ENCODE measurements around the gene AGT.

The AGT gene

DNA sequence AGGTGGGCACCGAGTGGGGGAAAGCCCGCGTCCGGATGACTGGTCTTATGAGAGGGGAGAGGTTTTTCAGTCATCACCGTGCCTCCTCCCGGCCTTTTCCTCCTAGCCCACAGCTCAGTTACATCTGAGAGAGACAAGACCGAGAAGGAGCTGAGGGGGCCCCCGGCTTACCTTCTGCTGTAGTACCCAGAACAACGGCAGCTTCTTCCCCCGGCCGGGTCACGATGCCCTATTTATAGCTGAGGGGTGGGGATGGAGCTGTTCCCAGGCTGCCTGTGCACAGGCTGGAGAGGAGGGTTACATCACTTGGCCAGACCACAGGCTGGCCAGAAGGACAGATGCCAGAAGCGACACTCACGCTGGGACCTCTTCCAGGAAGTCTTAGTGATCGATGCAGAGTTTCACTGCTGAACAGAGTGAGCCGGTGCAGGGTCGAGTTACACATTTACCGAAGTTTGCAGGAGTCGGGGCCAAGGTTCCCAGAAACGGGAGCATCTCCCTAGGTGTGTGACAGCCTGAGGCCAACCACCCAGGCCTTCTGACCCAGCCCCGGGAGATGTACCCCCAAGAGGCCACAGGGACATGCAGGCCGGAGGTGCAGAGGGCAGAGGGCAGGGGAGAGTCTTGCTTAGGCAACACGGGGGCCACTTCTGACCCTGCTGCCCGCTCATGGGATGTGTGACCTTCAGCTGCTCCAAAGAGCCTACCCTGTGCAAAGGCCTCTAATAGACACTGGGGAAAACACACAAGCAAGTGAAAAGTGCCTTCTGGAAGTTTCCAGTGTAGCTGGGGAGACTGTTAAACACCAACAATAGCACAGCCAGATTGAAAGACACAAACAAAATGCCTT lies at the start of gene AGT:
Gene AGT (minus strand): TSS at position 208 of the 850 bp plus-strand sequence. CDS start 3,299 bp downstream, outside the sequence.
- DNase-seq (ENCODE audit: low read depth), result no peak

DNA sequence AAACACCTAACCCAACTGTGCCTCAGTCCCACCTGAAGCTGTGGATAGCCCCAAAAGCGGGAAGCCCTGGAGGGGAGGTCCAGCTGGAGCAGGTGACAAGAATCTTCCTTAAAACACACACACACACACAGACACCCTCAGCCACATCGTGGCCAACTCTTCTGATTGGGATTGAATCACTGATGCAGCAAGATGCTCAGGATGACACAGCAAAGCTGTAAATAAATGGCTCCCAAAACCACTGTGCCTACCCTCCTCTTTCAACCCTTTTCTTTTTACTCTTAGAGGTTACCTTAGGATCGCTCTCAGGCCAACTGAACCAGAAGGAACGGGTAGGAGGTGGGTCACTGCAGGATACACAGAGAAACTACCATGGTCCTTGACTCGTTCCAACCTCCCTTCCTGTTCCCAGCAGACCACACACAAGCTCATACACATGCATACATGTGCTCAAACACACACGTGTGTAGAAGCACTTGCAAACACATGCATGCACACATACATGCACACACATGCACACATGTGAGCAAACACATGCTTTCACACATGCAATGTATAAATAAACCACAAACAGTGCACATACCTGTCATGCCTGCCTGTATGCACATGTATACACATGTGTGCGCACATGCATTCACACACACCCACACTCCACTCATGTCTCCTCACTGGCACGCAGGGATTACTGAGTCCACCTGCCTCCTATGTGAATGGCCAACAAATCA lies 47.7 kb upstream of the AGT start:
- no peak for DNase-seq (ENCODE audit: low read depth)

DNA sequence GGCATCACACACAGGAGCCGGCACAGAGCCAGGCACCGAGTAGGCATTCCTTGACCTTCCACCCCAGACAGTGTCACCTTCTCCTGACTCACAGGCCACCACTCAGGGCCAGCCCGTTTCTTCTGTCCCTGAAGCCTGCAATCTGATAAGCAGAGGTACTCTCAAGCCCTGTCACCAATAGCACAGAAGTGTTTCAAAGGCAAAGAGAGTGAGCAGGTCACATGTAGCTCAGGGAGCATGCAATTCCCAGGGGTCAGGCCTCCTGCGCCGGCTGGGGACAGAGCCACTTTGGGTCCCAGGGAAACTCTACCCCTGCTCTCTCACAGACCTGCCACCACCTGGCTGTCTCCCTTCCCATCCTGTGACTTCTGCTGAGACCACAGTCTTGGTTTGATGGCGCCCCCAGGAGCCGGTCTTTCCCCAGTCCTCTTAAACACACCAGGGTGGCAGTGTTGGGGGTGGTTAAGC lies 46.5 kb upstream of the AGT start:
- DNase-seq (ENCODE audit: low read depth), result no peak

DNA sequence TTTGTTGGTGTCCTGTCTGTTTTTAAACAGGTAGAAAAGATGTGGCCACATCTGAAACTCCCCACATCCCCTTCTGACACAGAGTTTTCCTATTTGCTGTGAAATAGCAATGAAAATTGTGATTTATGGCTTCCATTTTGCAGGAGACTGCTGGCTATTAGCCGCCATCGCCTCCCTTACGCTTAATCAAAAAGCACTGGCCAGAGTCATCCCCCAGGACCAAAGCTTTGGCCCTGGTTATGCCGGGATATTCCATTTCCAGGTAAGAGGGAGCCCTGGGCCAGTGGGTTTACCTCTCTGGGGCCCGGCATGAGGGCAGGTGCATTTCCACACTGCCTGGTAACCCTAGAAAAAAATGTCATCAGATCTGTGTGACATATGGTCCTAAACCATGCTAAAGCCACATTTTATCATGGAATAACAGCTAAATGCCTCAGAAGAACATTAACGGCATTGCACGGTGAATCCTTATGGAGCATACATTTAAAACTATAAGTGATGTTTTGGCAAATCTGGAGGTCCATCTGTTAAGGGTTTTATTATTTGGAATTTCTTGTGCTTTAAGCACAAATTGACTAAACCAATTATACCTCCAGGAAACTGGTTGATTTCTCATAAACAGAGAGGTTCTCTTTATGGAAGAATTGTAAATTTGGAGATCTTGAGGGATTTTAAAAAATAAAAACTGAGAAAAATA lies 45.6 kb upstream of the AGT start:
- no peak for DNase-seq (ENCODE audit: low read depth)

DNA sequence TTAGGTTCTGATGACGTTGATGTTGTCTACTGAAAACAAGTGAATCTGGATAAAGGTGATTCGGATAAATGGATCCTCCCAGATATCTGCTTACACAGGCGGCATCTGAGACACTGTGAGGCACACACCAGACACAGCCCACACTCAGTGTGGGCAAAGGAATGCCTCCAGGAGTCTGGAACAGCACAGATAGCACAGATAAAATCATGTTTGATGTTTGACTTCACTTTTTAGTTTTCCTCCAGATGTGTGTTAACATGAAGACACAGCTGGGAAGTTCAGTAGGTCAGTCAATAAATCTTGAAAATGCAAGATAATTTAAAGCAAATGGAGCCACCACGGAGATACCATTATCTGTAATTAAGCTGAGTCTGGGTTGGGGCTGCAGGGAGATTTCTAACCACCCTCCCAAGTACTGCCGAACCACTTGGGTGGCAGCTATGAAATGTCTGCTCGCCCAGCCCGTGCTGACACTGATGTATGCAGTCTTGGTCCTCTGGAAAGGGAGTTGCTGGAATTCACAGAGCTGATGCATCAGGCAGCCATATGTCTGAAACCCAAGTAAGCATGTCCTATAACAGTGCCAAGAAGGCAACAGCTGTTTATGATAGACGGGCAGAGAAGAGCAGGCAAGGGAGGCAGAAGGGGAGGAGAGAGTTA lies 44.9 kb upstream of the AGT start:
- DNase-seq (ENCODE audit: low read depth), result no peak

DNA sequence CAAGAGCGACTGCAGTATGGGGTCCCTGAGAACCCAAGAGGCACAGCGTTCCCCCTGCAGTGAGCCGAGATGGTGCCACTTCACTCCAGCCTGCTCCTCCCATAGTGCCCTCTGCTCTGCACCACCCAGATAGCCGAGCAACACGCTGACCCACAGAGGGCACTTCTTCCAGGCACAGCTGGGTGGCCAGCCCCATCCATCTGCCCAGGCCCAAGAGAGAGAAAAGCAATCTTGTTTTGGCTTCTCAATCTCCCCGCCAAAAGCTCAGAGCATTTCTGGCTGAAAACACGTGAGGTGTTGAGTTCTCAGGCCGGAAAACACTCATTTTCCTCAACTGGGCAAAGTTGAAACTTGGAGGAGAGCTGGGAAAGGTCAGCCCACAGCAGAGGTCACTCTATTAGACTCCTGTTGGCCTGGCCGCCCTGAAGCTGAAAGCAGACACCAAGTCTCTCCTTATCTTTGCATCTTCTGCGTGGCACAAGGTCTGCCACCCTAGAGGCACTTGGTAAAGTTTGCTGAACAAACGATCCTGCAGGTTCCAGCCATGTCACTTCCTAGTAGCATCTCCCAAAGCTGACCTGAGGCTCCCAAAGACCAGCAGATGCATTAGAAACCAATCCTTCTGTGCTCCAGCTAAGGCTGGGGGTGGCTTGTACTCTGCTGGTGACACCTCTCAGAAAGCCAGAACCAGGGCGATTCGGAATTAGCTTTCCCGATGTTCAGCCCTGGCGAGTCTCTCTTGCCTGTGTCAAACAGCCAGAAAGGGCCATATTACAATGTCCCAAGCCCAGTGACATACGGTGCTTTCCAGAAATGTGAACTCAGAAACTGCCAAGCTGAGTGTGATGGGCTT lies 44.2 kb upstream of the AGT start:
- DNase-seq (ENCODE audit: low read depth), result no peak

DNA sequence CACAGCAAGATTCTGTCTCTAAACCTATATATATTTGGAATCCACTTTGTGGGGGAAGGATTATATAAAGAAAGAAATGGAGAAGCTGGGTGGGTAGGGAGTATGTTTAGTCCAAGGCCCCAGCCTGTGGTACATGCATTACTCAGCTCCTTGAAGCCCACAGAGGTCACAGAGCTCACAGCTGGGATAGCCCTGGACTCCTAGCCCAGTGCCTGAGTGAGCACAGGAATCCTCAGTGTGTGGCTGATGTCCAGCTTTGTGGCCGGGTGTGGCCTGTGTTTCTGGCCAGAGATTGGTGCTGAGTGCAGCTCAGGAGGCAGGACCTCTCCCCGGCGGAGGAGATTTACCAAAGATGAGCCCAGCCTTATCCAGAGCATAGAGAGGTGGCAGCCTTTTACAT lies 40.9 kb upstream of the AGT start:
- DNase-seq (ENCODE audit: low read depth), result no peak

DNA sequence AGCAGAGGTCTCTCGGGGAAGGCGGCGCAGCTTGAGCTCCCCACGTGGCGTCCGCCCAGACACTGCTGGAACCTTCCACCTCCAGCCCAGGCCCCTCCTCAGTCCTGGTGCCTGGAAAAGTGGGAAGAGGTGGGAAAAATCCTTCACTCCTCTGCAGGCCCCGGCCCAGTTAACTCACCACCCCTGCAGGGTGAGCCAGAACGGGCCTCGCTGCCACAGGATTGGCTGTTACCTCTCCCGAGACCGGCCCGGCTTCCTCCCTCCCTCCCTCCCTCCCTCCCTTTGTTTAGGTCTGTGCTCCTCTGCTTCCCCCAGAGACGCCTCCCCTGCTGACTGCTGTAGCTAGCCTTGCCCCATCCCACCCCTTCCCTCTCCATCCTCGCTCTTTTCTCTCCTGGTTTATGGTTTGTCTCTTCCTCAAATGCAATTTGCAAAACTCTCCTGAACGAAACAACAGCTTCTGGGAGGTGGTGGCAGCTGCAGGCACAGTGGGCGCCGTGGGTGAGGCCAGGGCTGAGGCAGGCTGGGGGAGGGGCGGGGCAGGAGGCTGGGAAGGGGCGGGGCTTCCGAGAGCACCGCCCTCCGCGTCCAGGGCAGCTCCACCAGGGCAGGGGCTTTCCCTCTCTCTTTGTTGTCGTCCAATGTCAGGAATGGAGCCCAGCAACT lies 39.8 kb upstream of the AGT start:
- DNase-seq (ENCODE audit: low read depth), result peak; percentile 6

DNA sequence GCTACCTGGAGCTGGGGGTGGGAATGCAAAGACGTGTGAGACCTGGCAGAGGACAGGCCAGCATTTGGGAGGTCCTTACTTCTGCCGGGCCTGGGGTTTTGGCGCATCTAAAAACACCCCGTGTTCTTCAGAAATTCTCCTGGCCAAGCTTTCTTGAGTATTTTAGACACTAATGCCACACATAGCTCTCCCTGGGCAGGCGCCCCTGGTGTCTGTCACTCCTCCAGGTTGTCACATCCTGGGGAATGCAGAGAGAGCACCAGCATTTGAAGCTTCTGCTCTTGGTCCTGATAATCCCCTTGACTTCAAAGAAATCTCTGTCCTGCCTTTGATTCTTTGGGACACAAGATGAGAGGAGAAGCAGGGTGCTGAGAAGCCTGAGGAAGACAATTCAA lies 39.3 kb upstream of the AGT start:
- no peak for DNase-seq (ENCODE audit: low read depth)

DNA sequence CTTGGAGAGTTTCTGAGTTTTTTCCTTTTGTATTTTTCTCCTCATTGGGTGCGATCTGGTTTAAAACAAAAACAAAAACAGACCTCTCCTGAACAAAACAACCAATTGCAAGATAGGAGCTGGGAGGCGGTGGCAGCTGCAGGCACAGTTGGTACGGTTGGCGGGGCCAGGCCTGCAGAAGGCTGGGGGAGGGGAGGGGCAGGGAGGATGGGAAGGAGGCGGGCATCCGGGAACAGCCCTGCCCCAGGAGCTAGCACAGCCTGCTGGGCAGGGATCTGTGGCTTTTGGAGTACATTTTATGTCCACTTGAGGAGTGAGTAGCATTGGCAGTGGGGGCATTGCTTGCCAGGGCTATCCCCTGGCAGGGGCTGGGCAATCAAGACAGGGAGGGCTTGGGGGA lies 38.5 kb upstream of the AGT start:
- no peak for DNase-seq (ENCODE audit: low read depth)

DNA sequence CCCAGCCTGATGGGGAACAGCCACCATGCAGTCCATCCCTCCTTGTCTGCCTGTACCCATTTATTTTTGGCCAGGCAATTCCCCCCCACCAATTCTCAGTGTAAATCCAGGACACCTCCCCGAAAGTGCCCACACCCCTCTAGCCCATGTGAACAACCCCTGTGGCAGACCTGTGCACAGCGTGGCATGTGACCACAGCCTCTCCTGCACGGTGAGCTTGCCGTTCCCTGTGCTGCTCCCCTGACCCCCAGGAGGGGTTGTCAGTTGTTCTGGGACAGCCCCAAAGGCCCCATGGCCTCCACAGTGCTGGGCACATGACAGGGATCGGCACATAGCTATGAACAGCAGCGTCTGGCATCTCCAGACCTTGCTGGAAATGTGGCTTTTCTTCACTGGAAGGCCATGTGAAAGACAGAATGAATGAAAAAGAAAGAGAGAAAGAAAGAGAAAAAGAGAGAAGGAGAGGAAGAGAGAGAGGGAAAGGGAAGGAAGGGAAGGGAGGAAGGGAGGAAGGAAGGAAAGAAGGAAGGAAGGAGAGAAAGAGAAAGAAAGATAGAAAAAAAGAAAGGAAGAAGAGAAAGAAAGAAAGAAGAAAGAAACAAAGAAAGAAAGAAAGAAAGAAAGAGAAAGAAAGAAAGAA lies 37.2 kb upstream of the AGT start:
- no peak for DNase-seq (ENCODE audit: low read depth)

DNA sequence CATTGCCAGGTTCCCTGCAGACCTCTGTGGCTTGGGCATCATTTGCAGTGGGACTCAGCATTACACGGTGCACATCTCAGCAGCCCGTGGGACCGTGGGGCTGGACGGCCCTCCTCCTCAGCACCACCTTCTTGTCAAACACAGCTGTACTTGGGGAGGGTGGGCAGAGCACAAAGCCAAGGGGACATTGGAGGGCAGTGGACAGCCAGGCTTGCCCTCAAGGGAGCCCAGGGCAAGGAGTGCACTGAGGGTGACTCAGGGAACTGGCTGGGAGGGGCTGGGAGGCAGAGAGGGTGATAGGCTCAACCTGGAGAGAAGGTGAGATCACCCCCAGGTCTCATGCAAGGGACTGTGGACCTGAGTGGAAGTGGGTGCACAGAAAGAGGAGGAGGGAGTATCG lies 36.7 kb upstream of the AGT start:
- DNase-seq (ENCODE audit: low read depth), result no peak

DNA sequence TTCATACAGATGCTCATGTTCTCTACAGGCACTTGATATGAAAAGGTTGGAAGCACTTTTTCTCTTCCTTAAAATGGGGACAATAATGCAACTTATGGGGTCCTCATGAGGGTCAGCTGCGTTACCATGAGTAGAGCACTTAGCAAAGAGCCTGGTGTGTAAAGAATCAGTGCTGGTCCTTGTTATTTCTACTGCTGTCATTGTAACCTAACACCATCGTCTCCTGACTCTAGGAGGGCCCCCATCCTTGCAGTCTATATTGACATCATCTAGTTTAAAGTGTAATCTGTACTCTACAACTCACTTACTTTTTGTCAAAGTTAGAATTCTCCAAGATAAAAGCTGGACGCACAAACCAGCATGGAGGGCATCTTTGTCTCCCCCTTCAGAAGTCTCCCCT lies 35.7 kb upstream of the AGT start:
- DNase-seq (ENCODE audit: low read depth), result no peak

DNA sequence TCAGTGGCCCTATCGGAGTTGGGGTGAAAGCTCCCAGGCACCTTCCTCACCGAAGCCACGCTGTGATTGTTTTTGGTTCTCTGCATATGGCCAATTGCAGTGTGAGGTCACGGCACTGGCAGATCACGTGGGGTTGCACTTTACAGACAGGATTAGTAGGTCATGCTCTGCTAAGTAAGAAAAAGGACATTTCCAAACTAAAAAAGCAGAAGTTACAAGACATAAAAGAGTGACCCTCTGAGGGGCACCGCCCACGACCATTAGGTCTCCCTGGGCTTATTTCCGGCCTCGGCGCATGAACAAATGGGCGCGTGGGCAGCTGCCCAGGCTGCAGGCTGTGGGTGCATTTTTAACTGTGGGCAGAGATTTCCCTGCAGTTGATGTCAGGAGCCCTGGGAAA lies 35.2 kb upstream of the AGT start:
- DNase-seq (ENCODE audit: low read depth), result no peak

DNA sequence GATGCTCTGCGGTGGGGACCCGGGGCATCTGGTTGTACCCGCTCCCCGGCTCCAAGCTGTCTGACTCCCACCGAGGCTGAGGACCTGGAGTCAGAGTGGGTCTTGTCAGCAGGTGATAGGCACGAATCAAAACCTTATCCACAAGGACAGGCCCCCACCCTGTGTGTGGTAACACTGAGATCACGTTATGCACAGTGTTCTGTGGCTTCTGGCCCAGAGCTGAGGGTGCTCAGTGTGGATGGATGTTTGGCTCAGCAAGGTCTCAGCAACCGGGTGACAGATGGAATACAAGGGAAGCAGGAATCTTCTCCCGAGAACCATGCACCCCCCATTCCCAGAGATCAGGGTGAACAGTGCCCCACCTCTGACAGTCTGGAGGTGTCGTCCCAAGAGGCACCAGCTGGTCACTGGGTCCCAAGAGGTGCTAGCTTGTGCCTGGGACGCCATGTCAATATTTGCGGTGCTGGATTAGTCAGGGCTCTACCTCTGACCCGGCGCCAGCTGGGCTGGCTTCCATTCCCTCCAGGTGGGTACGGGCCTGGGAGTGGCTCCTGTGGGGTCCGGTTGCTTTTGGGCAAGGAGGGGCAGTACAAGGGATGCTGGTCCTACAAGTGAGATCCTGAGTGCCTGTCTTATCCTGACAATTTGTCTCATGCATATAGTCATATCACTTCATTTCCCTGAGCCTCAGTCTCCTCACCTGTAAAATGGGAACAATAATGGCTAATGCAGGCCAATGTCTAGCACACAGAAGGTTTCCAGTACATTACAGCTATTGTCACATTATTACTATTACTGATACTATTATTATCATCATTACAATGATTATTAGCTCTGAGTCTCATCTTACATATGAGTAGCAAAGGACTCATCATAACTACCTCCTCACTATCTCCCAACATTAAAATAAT lies 34.2 kb upstream of the AGT start:
- DNase-seq (ENCODE audit: low read depth), result no peak

DNA sequence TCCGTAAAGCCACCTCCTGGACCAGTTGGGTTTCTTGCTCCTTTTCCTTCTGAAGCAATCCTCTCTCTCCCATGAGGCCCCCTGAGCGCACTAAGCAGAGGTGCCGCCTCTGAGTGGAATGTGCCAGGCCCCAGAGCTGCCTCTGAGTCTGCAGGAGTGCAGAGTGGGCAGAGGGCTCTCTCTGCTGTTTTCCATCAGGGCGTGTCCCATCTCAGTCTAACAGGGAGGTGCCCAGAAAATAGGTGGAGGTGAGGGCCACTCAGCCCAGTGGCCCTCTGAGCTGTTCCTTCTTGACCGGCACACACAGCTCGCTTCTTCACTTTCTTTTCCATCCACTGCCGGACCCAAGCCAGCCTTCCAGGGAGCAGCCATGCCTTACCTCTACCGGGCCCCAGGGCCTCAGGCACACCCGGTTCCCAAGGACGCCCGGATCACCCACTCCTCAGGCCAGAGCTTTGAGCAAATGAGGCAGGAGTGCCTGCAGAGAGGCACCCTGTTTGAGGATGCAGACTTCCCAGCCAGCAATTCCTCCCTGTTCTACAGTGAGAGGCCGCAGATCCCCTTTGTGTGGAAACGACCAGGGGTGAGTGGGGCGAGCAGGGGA lies 33.3 kb upstream of the AGT start, which contains the start of gene CAPN9:
Gene CAPN9 (plus strand): TSS at position 262 of the 604 bp plus-strand sequence. CDS start 109 bp downstream, at position 371.
- no peak for DNase-seq (ENCODE audit: low read depth)

DNA sequence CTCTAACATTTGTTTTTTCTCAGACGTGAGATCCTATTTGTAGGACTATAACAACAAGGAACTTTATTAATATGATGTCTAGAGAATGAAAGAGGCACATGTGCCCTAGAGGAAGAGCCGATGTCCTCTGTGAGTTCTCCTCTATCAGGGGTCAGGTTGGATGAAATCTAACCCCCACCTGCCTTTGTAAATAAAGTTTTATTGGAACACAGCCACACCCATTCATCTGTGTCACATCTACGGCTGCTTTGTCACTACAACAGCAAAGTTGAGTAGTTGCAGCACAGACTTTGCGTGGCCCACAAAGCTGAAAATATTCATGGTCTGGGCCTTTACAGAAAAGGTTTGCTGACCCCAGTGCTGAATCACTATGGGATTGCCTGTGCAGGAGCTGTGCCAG lies 32.7 kb upstream of the AGT start:
- no peak for DNase-seq (ENCODE audit: low read depth)

DNA sequence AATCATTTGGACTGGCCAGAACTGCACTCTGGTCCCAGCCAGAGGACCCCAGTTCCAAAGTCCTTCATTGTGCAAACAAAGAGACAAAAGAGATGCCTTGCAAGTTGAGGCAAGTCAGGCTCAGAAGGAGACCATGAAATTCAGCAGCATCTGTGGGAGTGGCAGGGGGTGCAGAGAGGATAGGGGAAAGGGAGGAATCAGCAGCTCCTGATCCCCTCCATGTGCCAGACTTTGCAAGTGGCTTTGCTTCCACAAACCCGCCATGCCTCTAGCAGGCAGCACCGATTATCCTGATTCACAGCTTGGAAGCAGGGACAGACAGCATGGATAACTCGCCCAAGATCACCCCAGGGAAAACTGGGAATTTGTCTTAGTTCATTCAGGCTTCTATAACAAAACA lies 31.1 kb upstream of the AGT start:
- no peak for DNase-seq (ENCODE audit: low read depth)

DNA sequence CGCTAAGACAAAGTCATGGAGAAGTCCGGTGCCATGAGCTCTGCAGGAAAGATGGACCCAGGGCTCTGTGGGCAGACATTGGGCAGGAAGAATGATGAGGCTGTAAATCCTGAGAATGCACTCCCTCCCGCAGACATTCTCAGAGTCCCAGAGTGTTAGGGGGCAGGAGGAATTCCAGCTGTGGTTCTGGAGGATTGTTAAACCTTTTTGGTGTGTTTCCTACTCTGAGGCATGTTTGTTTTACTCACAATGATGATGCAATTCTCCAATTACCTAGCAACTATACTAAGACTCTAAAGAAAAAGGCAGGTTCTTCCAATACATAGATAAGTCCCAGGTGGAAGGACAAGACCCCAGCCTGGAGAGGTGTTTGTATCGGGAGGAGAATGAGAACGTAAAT lies 30.5 kb upstream of the AGT start:
- no peak for DNase-seq (ENCODE audit: low read depth)
